GM12874 (cell line): ENCODE measurements around the gene GTF2A1L.

Experiments
- TF ChIP-seq, protein P1 (sequence below): IDR thresholded peaks from 2 replicates; pipeline ENCODE4 v1.5.1; 2011; ENCODE audit warnings: low read depth, mild to moderate bottlenecking, control low read depth, low read length, moderate library complexity; ENCODE audit not compliant: insufficient read depth

The GTF2A1L gene

DNA sequence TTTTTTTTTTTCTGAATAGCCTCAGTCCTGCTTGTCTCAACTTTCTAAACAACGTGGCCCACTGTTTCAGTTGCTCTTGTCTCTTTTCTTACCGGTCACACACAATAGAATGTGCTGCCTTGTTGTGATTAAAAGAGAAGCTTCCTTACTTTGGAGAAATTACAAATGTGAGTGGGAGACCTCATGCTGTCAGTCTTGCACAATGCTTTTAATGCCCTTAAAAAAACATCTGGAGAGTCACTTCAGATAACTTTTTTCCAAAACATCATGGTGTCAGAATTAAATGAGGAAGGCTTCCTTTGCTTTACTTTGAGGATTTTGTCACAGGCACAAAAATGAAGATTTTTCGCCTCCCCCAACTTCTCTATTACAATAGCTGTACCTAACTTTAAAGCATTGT is 100.2 kb downstream of the GTF2A1L start:
- TF ChIP-seq, protein P1, sequence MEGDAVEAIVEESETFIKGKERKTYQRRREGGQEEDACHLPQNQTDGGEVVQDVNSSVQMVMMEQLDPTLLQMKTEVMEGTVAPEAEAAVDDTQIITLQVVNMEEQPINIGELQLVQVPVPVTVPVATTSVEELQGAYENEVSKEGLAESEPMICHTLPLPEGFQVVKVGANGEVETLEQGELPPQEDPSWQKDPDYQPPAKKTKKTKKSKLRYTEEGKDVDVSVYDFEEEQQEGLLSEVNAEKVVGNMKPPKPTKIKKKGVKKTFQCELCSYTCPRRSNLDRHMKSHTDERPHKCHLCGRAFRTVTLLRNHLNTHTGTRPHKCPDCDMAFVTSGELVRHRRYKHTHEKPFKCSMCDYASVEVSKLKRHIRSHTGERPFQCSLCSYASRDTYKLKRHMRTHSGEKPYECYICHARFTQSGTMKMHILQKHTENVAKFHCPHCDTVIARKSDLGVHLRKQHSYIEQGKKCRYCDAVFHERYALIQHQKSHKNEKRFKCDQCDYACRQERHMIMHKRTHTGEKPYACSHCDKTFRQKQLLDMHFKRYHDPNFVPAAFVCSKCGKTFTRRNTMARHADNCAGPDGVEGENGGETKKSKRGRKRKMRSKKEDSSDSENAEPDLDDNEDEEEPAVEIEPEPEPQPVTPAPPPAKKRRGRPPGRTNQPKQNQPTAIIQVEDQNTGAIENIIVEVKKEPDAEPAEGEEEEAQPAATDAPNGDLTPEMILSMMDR = no peak

DNA sequence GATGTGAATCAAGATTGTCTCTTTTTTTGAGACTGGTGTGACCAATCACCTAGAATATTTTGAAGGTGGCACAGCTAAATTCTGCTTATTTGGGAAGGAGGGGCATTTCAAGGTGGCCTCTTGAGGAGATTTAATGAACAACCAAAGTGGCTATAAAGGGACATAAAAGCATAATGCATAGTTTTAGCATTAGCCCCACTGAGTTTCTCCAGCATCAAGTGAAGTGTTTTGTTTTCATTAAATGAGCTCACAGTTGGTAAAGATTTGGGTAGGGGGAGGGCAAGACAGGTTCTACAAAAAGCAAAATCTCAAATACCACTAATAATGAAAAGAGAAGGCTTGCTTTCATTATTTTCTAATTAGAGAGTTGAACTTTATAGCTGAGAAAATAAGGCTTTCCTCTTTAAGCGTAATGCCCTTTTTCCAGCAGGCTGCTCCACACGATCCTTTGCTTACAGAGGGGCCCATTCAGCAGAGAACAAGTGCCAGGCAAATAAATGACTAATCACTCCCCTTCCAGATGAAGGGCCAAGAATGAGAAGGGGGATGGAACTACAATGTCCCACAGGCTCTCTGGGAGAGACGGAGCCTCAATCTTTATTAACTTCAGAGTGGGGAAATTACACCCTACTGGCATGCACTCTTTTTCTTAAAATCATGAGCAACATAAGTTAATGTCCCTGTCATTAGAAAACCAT is 102.0 kb downstream of the GTF2A1L start:
- TF ChIP-seq, protein P1 = no peak

DNA sequence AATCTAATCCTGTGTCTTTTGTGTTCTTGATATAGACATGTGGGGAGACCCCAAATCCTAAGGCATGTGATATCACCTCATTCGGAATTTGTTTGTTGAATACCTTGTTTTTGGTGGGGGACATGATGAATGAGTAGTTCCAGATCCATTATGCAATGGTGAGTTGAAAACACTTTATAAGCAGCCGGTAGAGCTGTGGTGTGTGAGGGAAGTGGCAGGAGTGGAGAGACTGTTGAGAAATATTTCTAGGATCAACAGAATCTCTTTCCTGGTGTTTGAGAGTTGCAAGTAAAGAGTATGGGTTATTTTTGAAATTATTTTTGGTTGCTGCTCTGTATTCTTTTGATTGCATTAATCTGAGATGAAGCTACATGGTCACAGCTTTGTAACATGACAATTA is 103.5 kb downstream of the GTF2A1L start:
- TF ChIP-seq, protein P1 = no peak

DNA sequence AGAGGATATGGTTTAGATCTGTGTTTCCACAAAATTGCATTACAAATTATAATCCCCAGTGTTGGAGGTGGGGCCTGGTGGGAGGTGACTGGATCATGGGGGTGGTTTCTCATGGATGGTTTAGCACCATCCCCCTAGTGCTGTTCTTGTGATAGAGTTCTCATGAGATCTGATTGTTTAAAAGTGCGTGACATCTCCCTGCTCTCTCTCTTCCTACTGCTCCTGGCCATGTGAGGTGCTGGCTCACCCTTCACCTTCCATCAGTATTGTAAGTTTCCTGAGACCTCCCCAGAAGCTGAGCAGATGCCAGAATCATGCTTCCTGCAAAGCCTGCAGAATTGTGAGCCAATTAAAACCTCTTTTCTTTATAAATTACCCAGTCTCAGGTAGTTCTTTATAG is 104.7 kb downstream of the GTF2A1L start:
- TF ChIP-seq, protein P1 = no peak

DNA sequence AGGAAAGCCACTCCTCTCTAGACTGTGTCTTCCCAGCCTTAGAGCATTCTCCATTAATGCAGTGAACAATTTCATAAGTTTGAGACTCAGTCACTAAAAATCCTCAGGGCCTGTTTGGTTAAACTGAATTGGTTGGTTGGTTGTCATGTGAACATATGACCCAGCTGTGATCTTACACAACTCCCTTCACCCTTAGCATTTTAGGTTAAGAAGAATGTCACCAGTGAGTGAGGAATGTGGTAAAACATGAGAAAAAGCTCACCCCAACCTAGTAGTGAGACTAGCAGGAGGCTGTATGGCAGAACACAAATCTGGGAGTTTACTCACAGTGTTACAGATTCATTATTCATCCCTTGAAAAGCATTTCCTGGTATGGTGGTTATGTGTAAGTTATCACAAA is 105.5 kb downstream of the GTF2A1L start:
- TF ChIP-seq, protein P1 = no peak

DNA sequence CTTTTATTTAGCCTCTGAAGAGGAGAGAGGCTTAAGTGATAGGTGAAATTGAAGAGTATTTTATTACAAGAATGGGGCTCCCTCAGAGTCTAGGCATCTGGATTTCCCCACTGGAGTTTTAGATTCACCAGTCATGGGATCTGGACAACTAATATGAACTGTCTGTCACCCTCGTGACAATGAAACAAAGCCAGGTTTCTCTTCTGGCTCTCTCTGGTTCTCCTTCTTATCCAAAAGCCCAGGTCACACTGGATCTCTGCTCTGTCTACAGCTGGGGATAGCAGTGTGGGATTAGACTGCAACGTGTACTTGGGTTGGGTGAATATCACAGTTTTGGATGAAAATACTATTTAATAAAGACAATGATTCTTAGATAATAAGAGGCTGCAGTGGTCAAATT is 106.6 kb downstream of the GTF2A1L start:
- TF ChIP-seq, protein P1 = no peak

DNA sequence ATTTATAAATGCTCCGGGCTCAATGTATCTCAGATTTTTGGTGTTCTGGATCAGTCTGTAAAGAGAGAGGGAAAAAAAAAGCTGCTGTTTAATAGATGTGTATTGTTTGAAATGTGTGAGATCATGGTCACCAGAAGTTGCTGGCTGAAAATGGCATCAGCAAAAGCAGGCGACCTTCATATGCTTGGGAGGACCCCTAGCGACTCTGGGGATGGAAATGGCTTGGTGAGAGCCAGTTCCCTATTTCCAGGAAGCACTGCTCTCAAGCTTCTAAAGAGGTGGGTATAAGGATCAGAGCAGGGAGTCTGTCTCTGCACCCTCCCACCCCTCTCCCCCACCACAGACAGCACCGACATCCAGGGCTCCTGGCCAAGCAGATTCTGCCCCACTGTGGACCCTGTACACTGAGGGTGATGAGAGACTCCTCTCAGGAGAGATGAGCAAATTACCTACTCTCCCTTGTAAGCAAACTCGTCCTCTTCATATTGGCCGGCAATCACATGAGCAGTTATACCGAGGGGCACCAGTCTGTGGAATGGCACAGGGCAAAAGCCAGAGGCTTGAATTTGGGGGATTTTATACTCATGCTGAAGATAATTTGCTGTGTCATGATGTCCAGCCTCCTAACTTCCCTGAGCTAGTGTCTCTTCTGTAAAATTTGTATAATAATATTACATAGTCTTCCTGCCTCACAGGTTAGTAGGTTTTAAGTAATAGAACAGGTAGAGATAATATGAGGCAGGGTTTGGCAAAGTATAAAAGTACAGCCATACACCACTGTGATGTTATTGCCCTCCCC is 108.2 kb downstream of the GTF2A1L start:
- TF ChIP-seq, protein P1 = no peak
